Cortex of kidney (tissue), 1 donor: ENCODE measurements around the gene PRDM15.

ENCODE experiments used
- DNase-seq: peaks from one replicate; lab custom pipeline; 2025; lab: John Stamatoyannopoulos, UW

Gene PRDM15

GRCh38 chr21:41908829-41909228, 29.7 kb upstream of the PRDM15 start:
- DNase-seq, result no peak

GRCh38 chr21:41907496-41908258, 28.5 kb upstream of the PRDM15 start:
- no peak for DNase-seq

- no peak for DNase-seq
These were observed 27.6 kb upstream of the PRDM15 start for GRCh38 chr21:41906770-41907169.

GRCh38 chr21:41903559-41904351, 24.6 kb upstream of the PRDM15 start:
- no peak for DNase-seq

GRCh38 chr21:41902946-41903345, 23.8 kb upstream of the PRDM15 start:
- DNase-seq, result no peak

- no peak for DNase-seq
These were observed 22.6 kb upstream of the PRDM15 start for GRCh38 chr21:41901782-41902181.

- no peak for DNase-seq
These were observed 22.0 kb upstream of the PRDM15 start for GRCh38 chr21:41901099-41901498.

GRCh38 chr21:41900401-41900800, 21.3 kb upstream of the PRDM15 start:
- DNase-seq, result no peak

GRCh38 chr21:41899426-41900202, 20.5 kb upstream of the PRDM15 start:
- no peak for DNase-seq

- DNase-seq, result no peak
These were observed 19.9 kb upstream of the PRDM15 start for GRCh38 chr21:41898998-41899397.

- DNase-seq, result no peak
These were observed 18.6 kb upstream of the PRDM15 start for GRCh38 chr21:41897700-41898099.

- DNase-seq, result no peak
These were observed 18.0 kb upstream of the PRDM15 start for GRCh38 chr21:41897047-41897669.

GRCh38 chr21:41895643-41896493, 16.7 kb upstream of the PRDM15 start:
- DNase-seq, result no peak

- no peak for DNase-seq
These were observed 15.9 kb upstream of the PRDM15 start for GRCh38 chr21:41894922-41895557.

GRCh38 chr21:41894511-41894910, 15.4 kb upstream of the PRDM15 start:
- DNase-seq, result no peak

GRCh38 chr21:41892726-41893125, 13.6 kb upstream of the PRDM15 start:
- DNase-seq, result no peak

GRCh38 chr21:41891132-41891531, 12.0 kb upstream of the PRDM15 start:
- DNase-seq, result no peak

GRCh38 chr21:41890355-41890754, 11.2 kb upstream of the PRDM15 start:
- DNase-seq, result no peak

- DNase-seq, result no peak
These were observed 9.7 kb upstream of the PRDM15 start for GRCh38 chr21:41888749-41889376.

GRCh38 chr21:41887667-41888066, 8.5 kb upstream of the PRDM15 start:
- DNase-seq, result no peak
